HG03139 (cell line): ENCODE results near the gene SLFN5.
A peak's percentile ranks its signal among the peaks of the same experiment; 100 is the strongest.
"Not testable (repeated sequence)": the region's sequence is repeated elsewhere in the genome, so short reads cannot be mapped to it uniquely, and the experiment has no call there.

Experiments
- ATAC-seq: cut with Tn5 transposase; IDR thresholded peaks from one replicate; pipeline ENCODE4 v1.9.1; 2021; ENCODE audit not compliant: unreplicated experiment

SLFN5 gene

DNA sequence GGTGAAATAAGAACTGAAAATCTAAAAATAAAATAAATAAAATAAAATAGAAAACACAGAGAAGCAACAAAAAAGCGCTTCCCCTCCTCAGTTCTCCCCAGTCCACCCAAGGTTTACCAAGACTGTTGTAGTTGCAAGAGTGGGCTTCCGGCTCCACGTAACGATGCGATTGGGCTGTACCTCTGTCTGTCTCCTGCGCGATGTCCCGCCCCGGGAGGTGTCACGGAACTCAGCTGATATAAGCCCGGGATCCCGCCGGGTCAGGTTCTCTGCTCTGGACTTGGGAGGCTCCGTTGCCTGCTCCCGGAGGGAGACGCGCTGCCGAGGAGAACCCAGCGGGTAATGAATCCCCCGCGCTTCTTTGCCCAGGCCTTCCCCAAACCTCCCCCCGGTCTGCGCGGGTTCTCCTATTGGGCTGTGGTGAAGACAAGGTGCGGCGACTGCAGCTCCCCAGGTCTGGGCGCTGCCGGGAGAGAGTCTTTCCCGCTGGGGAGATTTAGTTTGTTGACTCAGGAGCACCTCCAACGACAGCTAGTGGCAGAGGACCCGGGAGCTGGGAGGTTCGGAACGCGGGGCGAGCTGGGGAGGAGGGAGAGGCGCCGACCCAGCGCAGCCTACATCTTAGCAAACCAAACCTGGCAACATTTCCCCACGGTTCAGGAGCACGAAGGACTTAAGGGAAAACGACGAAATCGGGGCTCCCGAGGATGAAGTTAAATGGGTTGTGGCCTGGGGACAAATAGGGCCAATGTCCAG is at the start of gene SLFN5:
Gene SLFN5, plus strand, starts transcription at position 268 of the 756 bp plus-strand sequence. CDS start 15,619 bp downstream, outside the sequence.
- ATAC-seq, result peak; percentile 60

DNA sequence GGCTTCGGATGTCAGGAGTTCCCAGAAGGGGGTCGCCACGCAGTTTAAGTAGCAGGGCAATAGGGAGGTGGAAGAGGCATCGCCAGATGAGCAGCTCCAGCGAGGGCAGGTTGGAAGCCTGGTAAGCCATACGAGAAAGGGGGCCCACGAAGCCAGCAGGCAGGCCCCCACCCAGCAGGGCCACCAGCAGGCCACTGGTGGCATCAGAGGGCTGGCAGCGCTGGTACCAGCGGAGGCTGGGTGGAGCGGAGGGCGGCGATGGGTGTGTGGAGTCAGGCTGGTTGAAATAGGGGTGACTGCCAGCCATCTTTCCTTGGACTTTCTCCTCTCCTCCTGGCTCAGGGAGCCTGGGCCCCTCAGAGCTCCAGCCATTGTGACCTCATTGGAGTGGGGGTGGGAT is 48.9 kb upstream of the SLFN5 start, which contains the start of gene SLC35G3:
Gene SLC35G3, minus strand, starts transcription at position 393 of the 400 bp plus-strand sequence. Its CDS starts 86 bp downstream, at position 307.
- ATAC-seq, result not testable (repeated sequence)

DNA sequence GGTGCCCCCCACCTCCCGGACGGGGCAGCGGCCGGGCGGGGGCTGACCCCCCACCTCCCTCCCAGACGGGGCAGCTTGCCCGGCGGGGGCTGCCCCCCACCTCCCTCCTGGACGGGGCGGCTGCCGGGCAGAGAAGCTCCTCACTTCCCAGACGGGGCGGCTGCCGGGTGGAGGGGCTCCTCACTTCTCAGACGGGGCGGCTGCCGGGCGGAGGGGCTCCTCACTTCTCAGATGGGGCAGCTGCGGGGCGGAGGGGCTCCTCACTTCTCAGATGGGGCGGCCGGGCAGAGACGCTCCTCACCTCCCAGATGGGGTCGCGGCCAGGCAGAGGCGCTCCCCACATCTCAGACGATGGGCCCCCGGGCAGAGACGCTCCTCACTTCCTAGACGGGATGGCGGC is 47.8 kb upstream of the SLFN5 start:
- ATAC-seq, result not testable (repeated sequence)

DNA sequence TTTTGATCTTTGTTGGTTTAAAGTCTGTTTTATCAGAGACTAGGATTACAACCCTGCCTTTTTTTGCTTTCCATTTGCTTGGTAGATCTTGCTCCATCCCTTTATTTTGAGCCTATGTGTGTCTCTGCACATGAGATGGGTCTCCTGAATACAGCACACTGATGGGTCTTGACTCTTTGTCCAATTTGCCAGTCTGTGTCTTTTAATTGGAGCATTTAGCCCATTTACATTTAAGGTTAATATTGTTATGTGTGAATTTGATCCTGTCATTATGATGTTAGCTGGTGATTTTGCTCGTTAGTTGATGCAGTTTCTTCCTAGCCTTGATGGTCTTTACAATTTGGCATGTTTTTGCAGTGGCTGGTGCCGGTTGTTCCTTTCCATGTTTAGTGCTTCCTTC is 40.3 kb upstream of the SLFN5 start:
- ATAC-seq, result not testable (repeated sequence)

DNA sequence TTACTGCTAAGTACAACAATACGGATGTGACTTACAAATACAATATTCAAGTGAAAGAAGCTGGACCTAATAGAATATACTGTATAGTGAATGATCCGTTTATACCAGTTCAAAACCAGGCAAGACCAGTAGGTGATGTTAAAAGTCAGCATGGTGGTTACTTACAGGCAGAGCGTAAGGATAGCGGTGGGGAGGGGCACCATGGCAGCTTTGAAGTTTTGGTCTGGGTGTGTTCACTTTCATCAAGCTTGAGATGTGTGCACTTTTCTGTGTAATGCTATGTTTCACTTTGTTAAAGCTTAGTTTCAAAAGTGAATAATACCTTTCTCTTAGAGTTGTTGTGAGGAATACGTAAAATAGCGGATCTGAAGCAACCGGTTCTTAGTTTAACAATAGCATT is 32.1 kb upstream of the SLFN5 start:
- ATAC-seq, result no peak

DNA sequence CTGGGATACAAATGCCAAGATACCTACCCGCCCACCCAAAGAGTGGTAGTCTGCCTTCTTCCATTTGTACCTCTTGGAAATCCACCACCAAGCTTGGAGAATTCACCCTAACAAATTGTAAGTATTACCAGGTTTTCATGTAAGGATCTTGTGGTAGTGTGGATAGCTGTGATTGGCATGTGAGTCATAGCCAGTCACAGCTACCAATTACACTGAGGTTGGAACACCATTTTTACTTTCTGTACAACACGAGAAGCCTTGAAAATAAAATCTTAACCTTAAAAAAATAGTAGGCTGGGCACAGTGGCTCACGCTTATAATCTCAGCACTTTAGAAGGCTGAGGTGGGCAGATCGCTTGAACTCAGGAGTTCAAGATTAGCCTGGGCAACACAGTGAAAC is 30.2 kb upstream of the SLFN5 start:
- no peak for ATAC-seq

DNA sequence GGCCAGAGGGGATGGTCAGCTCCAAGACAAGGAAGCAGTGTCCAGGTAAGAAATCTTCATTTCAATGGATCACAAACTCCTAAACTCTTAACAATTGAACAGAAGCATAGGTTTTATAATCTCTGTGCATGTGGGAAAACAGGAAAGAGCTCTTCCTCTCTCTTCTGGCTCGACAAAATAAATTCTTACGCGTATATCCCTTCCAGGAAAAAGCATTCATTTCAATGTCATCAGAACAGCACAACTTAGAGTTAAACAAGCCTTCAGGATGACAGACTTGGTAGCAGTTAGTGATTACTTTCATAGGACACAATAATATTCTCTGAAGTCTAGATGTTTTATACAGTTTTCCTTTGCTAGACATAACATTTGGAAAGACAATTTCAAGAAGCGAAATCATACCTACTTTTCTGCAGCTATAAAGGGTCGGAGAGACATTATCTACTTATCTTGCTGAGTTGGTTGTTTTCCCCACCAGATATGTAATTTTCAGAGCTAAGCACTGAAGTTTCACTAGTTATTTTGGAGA is 29.4 kb upstream of the SLFN5 start:
- ATAC-seq, result no peak

DNA sequence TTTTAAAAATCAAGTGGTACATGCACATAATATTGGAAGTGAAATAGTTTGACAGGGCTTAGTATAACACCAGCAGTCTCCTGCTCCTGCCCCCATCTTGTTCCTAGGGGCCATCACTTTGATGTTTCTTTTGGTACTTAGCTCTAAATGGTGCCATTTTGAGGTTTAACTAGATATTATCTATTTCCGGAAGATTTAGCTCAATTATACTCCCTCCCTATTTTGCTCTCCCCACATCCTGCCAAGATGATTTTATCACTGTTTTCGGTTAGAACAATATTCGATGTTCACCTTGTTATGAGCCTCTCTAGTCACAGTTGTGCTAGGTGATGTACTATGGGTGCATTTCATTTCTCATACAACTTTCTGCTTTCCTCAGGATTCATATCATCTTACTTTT is 28.7 kb upstream of the SLFN5 start:
- ATAC-seq, result no peak

DNA sequence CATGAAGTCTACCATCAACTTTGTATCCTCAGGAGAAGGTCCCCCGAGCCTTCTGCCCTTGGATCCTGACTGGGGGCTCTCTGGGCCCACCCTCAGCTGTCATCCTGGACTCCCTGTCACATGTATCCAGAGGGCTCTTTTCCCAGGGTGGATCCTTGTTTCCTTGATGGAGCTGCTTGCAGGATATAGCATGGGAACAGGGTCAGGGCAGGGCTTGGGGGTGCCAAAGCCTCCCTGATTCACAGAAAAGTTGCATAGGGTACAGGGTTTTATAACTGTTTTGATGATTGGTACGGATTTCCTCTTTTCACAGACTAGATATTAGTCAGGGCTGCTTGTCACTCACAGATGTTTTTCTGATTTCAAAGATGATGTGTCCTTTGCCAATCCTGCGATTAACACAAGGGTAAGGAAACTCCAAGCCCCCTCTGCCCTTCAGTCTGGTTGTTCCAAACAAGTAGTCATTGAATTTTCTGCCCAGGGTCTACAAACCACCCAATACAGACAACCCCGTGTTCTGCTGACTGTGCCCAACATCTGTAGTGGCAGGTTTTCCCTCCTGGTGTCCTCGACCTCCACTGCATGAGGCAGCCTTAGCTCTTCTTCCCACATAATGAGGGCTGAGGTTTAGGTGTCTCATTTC is 28.1 kb upstream of the SLFN5 start:
- ATAC-seq, result no peak

DNA sequence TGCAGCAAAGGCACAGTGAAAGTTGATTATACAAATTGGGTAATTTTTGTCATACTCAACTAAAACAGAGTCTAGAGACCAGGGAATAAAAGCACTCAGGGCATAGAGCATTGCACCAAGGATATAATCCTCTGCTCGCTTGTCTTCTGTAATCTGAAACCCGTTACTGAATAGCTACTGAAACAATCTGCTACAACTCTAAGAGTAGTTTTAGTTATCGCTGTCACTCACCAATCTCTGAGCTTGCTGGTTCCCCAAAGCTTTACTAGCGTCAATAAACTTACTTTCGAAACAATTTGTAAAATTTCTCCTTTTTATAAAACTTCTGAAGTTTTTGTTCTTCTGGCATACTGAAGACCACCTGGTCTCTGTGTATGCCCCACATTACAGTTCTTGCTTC is 25.8 kb upstream of the SLFN5 start:
- ATAC-seq, result no peak

DNA sequence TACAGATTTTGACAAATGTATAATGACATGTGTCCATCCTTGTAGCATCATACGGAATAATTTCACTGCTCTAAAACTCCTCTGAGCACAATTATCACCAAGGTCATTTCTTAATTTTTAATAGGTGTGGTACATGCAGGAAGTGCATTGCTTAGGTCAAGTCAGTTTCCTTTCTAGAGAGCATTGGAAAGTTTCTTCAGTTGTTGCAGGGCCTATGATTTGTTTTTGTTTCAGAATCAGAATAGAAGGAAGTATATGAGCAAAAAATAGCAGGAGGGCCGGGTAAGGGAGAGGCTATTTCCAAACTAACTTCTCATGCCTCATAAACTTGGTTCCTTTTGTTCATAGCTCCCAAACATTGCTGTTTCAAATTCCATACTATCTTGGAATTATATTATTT is 24.0 kb upstream of the SLFN5 start:
- ATAC-seq, result no peak

DNA sequence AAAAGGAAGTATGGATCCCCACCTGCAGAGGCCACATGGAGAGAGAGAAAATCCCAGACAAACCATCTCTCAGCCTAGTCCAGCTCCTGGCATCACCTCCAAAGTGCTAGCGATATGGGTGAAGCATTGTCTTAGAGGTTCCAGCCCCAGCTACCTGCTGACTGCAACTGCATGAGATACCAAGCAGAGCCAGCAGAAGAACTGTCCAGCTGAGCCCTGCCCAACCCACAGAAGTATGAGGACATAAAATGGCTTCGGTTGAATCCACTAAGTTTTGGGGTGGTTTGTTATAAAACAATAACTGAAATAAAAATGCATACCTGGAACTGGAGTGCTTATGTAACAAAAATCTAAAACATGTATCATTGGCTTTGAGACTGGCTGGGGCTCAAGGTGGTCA is 20.4 kb upstream of the SLFN5 start:
- no peak for ATAC-seq

DNA sequence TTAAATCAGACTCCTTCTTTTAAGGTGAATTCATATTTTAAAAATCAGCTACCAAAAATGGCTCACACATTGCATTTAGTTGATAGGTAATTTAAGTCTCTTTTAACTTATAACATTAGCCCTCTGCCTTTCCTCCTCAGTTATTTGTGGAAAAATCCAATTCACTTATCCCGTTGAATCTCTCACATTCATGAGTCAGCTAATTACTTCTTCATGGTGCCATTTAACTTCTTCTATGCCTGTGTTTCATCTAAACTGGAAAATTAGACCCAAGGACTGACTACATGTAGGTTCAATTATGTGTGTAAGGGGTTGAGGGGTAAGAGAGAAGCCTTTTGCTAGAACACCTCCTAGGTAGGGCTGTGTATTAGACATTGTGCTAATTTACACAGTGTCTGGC is 18.4 kb upstream of the SLFN5 start:
- ATAC-seq, result no peak

DNA sequence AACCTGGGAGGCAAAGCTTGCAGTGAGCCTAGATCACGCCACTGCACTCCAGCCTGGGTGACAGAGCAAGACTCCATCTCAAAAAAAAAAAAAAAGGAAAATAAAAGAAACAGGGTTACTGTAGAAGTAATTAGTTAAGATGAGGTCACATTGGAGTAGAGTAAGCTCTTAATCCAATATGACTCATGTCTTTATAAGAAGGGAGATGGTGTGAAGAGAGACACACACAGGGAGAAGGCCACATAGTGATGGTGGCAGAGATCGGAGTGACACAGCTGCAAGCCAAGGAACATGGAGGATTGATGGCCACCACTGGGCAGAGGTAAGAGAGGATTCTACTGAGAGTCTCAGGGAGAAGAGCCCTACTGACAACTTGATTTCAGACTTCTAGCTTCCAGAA is 15.3 kb upstream of the SLFN5 start:
- ATAC-seq, result no peak

DNA sequence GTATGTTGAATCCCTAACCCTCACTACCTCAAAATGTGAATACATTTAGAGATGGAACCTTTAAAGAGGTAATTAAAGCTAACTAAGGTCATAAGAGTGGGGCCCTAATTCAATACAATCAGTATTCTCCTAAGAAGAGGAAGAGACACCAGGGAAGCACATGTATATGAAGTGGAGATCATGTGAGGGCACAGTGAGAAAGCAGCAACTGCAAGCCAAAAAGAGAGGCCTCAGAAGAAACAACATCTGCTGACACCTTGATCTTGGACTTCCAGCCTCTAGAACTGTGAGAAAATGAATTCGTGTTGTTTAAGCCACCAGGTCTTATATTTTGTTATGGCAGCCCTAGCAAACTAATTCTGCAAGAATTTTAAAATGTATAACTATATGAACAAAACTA is 13.2 kb upstream of the SLFN5 start:
- no peak for ATAC-seq

DNA sequence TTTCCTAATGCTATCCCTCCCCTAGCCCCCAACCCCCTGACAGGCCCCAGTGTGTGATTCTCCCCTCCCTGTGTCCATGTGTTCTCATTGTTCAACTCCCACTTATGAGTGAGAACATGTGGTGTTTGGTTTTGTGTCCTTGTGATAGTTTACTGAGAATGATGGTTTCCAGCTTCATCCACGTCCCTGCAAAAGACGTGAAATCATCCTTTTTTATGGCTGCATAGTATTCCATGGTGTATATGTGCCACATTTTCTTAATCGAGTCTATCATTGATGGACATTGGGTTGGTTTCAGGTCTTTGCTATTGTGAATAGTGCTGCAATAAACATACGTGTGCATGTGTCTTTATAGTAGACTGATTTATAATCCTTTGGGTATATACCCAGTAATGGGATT is 8.6 kb upstream of the SLFN5 start:
- ATAC-seq, result not testable (repeated sequence)

DNA sequence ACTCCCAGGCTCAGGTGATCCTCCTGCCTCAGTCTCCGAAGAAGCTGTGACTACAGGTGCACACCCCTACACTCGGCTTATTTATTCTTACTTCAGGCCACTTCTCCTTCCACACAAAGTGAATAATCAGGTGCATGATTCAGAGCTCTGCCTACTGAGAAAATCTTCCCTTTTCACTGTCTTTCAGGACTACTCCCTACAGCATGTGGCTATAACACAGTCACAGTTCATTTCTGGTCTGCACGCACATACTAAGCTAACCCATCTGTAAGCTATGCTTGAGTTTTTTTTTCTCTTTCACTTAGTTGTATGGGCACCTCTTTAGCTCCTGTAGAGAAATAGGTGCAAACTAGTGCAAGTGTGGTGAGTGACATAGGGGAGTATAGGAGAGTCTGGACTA is 7.6 kb upstream of the SLFN5 start:
- ATAC-seq, result no peak

DNA sequence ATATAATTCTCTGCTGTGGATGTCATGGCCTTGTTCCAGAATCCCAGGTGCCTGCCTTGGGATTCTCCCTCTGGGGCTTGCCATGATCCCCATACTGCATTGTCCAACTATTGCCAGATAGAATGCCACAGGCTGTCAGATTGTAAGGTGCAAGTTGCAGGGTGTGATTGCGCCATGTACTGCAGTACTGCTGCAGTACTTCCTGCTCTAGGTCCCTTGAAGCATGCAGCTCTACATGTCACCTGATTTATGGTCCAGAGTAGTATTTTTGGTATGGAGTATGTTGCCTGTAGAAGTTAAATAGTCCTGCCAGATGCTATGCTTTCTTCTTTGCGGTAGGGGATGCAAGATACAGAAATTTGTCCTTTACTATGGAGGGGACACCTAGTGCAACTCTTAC is 7.0 kb upstream of the SLFN5 start:
- ATAC-seq, result no peak

DNA sequence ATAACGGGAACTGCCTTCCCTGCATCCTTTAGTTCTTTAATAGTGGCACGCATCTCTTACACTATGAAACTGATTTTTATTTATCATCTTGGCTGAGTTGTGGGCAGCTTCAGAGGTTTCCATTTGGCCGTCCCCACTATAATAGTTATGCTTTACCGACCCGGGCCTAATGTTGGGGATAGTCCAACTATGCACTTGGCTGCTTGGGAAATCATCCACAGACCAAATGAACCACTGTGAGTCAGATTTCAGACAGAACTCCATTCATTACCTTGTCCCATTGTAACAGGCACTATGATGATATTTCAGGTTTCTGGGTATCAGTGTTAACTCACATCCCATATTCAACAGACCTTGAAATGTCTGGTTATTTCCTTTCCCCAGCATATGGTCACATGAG is 6.1 kb upstream of the SLFN5 start:
- ATAC-seq, result no peak

DNA sequence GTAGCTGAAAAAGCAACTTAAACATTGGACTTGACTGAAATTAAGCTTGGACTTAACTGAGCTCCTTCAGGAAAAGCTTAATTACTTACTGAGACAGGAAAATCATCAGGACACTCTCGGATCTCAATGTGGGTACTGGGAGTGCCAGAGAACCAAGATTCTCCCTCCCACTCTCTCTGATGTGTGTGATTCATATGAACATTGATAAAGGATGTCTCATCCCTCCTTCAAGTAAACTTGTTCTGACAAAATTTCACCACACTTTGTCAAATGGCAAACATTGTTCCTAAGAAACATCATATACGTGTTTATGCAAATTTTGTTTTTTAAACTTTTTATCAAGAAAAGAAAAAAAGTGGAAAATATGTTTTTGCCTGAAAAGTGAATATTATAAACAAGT is 4.1 kb upstream of the SLFN5 start:
- ATAC-seq, result no peak

DNA sequence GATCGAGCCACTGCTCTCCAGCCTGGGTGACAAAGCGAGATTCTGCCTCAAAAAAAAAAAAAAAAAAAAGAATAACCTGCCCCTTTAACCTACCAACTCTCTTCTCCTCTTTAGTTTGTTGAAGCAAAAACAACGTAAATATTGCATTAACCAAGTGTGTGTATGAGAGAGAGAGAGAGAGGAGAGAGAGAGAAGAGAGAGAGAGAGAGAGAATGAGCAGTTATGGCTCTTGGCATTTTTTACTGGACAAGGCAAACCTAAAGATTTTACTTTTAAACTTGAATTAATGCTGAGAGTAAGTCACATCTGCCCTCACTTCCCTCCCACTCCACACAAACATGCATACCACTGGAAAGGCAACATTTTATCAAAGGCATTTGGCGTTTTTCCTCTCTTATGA is 3.0 kb upstream of the SLFN5 start:
- no peak for ATAC-seq

DNA sequence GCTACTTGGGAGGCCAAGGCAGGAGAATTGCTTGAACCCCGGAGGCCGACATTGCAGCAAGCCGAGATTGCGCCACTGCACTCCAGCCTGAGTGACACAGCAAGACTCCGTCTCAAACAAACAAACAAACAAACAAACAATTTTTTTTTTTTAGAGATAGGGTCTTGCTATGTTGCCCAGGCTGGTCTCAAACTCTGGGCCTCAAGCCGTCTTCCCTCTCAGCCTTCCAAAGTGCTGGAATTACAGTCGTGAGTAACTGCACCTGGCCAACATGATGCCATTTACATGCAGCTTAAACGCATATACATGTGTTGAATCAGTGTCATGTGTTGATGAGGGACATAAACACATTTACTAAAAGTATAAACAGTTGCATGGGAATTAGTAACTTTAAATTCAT is 2.0 kb upstream of the SLFN5 start:
- no peak for ATAC-seq
